GM19468 (cell line): ENCODE data around the gene UBR7.

ENCODE experiments used
- ATAC-seq: cut with Tn5 transposase; IDR thresholded peaks from one replicate; pipeline ENCODE4 v1.9.1; 2021; ENCODE audit warnings: mild to moderate bottlenecking, moderate library complexity, moderate number of reproducible peaks; ENCODE audit not compliant: unreplicated experiment; ENCODE audit errors: extremely low read depth

UBR7 gene

DNA sequence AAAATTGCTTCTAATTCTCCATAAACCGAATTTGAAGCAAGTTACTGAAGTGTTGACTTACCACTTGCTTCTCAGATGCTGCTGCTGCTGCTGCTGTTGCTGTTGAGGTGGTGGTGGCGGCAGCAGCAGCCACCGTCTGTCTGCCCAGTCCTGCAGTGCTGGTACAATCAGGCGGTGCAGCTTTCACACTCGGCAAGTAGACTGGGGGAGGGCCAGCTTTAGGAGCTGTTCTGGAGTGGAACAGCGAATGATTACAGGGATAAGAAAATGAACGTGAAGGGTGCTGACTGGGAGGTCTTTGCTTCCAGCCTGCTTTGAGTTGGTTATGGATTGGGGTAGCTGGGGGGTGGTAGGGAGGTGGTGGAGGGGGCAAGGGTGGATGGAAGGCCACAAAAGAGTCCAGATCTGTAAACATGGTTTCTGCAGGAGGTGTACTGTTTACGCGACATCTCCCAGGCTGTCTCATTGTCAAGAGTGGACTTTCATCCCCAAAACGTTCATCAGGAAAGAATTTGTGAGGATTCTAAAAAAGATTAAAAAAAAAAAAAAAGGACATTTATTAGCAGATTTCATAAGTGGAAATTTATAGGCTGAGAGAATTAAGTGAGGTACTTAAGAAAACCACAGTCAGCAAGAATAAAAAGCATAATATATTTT lies 38.8 kb downstream of the UBR7 start:
- ATAC-seq, result no peak

DNA sequence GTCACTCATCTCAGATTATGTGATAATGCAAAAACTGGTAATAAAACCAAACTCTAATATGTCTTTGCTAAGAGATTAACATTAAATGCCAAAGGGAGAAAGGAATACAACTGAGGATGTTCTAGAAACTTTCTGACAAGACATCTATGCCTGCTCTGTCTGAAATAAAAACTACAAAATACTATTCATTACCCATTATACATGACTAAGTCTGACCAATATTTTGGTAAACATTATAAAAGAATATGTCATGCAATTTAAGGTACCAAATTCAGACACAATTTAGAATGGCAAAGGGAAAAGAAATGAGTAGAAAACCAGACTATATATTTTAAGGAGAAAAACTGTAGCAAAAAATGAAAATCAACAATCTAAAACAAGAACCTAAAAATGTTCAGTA lies 39.5 kb downstream of the UBR7 start:
- no peak for ATAC-seq

DNA sequence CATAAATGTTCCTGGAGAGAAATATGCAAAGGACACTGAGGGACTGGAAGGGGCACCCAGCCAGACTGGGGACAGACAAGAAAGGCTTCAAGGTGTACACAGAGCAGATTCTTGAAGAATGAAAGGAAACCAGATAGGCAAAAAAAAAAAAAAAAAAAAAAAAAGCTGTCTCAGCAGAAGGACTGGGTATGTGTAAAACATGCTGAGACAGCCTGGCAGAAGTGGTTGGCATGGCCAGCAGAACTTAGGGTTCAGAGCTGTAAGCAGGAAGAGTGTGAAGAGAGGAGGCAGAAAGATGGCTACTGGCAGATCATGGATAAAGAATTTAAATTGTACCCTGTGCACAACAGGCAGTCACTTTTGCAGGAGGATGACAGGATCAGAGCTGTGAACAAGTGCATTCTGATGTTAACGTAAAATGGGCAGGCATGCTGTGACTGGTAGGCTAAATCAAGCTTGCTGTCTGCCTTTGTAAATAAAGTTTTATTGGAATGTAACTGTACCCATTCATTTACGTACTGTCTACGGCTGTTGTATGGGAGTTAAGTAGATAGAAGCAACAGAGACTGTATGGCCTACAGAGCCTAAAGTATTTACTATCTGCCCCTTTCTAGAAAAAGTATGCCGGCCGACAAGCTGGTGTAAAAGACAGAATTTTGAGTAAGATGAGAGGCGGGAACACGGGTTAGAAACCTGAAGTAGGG lies 42.2 kb downstream of the UBR7 start:
- ATAC-seq, result no peak

DNA sequence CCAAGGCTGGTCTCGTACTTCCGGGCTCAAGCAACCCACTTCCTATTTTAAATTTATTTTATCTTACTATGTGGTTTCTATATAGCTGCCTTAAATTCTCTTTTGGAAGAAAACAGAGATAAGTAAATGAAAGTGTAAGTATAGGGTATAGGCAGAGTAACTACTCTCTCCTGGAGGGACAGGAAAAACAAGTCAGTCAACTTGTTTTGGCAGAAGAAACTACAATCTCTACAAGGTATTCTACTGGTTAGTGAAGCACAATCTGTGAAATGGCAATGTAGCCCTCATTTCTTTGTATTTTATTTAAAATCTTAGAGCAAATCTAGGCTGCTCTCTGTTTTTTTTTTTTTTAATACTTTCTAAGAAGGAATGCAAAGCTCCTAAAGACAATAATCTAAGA lies 55.4 kb downstream of the UBR7 start:
- ATAC-seq, result no peak

DNA sequence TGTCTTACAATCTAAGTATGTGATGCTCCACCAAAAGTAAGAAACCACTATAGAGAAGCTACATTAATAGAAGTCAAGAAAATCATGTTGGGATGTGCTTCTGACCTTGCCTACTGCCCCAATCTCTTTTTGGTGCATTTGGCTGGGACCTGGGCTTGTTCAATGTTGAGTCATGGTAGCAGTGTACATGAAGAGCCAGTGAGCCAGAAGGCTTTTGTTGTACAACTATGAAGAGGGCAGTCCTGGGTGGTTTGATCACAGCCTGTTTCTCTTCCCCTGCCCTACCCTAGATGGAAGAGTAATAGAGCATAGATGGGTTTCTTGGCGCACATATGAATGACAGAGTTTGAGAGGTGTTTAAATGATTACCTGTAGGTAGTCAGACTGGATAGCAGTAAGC lies 56.4 kb downstream of the UBR7 start:
- no peak for ATAC-seq

DNA sequence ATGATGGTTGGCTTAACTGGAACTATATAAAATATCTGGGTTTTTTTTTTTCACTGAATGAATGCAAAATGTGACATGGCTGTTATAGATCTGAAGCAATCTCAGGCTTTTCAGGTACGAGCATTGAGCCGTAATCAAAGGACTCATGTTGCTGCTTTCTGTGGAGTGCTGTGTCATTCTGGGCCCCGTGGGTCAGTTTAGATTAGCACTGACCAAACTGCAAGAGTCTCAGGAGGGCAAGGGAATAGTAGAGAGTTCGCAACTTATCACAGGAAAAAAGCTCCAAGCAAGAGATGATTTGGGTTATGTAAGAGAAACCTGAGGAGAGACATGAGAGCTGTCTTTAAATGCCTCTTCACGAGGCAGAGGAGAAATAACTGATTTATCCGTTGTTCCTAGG lies 59.1 kb downstream of the UBR7 start:
- ATAC-seq, result no peak

DNA sequence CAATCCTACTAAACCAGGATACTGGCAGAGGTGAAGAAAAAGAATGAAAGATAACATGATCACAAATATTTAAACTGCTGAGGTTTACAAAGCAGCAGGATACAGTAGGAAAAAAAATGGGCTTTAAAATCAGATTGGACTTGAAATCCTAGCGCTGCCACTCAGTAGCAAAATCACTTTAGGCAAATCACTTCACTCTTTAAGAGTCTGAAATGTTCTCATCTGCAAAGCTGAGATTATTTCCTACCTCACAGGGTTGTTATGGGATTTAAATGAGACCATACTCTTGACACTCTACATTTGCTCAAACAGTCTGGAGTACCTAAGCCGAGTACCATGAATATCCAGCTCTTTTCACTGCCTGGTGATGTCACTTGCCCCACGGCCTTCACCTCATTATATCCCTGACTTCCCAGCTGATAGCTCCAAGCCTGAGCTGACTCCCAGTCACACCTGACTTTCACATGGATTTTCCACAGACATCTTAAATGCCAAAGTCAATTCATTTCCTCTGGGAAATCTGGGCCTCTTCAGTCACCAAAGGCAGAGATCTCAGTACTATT lies 60.2 kb downstream of the UBR7 start:
- no peak for ATAC-seq

DNA sequence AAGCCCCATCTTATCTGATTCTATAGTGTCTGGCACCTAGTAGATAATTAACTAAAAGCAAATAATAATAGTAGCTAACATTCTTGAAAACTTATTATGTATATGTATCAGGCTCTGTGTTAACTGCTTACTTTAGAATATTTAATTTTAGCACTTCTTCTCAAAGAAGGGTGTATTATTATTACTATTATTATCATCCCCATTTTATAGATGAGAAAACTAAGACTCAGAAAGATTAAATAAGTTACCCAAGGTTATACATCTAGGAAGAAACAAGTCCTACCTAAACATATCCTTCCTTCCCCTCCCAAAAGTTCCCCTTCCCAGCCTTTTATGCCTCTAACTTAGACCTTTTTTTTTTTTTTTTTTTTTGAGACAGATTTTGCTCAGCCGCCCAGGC lies 61.4 kb downstream of the UBR7 start:
- no peak for ATAC-seq

DNA sequence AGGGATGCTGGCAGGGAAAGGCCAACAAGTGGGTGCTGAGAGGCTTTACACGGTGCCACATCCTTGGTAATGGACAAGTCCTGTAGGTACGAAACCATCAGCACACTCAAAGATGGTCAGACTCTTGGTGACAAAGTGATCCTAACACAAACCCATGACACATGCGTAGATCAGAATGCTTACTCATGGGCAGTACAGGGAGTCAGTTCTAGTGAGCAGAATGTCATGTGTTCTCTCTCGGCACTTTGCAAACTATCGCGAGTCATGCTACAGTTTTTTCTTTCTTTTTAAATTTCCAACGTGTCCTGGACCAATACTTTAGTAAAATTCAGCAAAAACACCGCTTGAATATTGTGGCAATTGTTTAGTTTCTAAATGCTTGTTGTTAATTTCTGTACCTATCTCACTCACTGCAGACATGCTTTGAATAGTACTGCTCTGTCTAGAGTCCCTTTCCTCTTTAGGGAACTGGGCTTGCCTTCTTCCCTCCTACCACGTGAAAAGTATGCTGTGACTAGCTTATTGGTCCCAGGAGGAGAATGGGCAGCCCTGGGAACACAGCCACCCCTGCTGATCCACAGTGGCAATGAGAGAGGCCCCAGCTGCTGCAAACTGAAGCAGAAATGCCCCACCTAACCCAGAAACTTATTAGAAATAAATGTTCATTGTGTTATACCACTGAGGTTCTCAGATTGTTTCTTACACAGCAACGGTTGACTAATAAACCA lies 62.4 kb downstream of the UBR7 start:
- no peak for ATAC-seq

DNA sequence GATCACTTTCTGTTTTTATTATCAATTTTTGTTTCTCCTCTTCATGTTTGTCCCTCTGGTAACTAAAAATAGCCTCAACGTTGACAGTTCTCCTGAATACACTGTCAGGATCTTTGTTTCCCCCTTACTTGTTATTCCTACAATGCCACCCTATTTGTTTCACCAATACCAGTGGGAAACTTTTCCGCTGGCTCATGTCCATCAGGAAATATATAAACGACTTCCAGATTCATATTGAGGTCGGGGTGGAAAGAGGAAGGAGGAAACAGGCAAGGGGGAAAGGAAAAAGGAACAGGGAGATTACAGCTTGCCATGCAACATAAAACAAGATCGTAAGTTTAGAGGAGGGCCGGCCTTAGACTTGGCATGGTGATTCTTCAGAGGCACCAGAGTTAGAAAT lies 64.1 kb downstream of the UBR7 start:
- no peak for ATAC-seq

DNA sequence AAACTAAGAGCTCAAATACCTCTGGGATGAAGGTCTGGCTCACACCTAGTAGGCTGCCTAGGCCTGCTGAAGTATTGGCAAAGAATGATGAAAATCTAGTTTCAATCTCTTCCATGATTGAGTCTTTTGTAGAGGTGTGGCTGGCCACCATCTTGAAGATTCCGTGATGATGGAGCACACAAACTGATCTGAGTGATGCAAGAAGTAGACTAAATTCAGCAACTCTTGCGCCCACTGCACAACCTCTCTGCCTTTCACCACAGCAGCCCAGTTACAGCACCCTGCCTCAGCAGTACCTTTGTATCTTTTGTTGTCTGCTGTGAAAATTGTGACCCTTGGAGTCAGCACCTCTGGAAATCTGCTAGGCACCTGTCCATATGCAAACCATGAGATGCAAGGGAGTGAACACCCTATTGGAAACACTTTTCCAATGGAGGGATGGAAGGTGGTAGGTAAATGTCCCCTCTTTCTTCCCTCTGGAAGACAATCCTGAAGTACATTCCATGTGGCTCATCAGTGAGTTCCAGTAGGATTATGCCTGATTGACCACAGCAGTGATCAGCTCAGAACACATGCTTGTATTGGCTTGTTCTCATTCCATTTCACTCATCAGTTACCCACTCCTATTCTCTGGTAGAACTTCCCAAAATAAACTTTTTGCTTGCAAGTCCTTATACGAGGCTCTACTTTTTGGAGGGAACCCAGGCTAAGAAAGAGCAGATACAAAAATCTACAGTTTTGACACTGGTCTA lies 67.2 kb downstream of the UBR7 start:
- ATAC-seq, result no peak

DNA sequence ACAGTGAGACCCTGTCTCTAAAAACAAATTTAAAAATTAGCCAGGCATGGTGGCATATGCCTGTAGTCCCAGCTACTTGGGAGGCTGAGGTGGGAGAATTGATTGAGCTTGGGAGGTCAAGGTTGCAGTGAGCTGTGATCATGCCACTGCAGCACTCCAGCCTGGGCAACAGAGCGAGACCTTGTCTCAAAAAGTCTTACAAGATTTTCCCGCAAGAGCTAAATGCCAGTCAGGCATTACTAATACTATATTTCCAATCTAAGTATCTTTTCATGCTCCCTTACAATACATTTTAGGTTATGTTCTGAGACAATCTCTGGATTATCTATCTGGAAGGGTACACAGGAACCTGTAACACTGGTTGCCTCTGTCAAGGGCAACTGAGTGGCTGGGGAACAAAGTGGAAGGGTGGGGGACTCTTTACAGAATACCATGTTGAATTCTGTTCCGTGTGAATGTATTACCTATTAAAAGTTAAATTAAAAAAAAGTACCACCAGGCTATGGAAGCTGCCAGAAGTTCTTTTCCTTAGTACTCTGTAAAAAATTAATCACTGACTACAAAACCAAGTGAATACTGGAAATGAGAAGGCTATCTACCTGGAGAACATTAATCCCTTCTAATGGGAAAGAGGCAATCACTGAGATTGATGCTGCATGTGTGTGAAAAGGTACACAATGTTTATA lies 69.1 kb downstream of the UBR7 start:
- no peak for ATAC-seq
